H1 (cell line): Measurements from ENCODE around the gene CCDC174. TPM values are rescaled to one million over a fixed set of nuclear protein-coding genes. Genes with fewer than 3 reads are reported as not detected.

Source experiments
- CHD1 ChIP-seq: IDR thresholded peaks from 2 replicates; pipeline ENCODE4 v1.6.1; 2012; ENCODE audit warnings: low read depth, low read length, improper control_type of control experiment
- polyA plus RNA-seq, 7 experiments: library from polyadenylated mRNA; depleted of rRNA in 3 of 7; stranded (reverse) in 5 of 7; unstranded in 2 of 7; fragments of >200 nt in 5 of 7; fragments of 200-250 nt in 2 of 7; gene quantifications; 1 replicate in 5 of 7; 2 replicates in 1 of 7; 4 replicates in 1 of 7; pipeline versions ENCODE4 v1.2.1 to v1.2.3, GENCODE V29; 2011 to 2013; ENCODE audit warnings: missing spikeins in 2 of 7, mixed read lengths in 2 of 7
- total RNA-seq: library from RNA; stranded (reverse); fragmentation: NEBNext Ultra II Directional; extraction: Animal tissue kit (Norgen Biotek cat#: 25700); gene quantifications from 2 replicates; pipeline ENCODE4 v1.2.1, GENCODE V29; 2021

The CCDC174 gene
- total and polyA plus RNA-seq, 2 of the 8 experiments (the other 6 are each of a cell fraction or from before 2014, with no cell fraction given), result 3.5 to 11.9 TPM

DNA sequence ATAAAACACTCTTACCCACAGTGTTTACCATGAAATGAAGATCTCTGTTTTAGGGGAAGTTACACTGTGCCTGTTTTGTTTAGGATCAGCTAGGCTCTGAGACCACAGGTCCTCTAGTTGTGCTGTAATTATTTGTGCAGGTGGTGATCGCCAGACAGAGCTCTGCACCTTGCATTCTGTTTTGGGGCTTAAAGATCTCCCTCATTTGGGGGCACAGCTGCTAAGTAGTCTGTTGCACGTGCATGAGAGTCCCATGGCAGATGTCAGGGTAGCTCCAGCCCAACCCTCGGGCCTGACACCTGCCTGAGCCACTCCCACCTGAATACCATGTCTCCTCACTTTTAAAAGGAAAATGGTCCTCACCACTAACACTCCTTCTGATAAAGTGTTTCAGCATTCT is 35.8 kb downstream of the CCDC174 start (continued):
- no peak for TF ChIP-seq CHD1
- TF ChIP-seq, all 59 proteins: peak for 0
